GM18870 (cell line): ENCODE measurements around the gene SYT11.
"Not testable (repeated sequence)": the region's sequence is repeated elsewhere in the genome, so short reads cannot be mapped to it uniquely, and the experiment has no call there.

Experiments used
- ATAC-seq: cut with Tn5 transposase; IDR thresholded peaks from one replicate; pipeline ENCODE4 v1.9.1; 2021; ENCODE audit warnings: moderate library complexity; ENCODE audit not compliant: unreplicated experiment

Gene SYT11

DNA sequence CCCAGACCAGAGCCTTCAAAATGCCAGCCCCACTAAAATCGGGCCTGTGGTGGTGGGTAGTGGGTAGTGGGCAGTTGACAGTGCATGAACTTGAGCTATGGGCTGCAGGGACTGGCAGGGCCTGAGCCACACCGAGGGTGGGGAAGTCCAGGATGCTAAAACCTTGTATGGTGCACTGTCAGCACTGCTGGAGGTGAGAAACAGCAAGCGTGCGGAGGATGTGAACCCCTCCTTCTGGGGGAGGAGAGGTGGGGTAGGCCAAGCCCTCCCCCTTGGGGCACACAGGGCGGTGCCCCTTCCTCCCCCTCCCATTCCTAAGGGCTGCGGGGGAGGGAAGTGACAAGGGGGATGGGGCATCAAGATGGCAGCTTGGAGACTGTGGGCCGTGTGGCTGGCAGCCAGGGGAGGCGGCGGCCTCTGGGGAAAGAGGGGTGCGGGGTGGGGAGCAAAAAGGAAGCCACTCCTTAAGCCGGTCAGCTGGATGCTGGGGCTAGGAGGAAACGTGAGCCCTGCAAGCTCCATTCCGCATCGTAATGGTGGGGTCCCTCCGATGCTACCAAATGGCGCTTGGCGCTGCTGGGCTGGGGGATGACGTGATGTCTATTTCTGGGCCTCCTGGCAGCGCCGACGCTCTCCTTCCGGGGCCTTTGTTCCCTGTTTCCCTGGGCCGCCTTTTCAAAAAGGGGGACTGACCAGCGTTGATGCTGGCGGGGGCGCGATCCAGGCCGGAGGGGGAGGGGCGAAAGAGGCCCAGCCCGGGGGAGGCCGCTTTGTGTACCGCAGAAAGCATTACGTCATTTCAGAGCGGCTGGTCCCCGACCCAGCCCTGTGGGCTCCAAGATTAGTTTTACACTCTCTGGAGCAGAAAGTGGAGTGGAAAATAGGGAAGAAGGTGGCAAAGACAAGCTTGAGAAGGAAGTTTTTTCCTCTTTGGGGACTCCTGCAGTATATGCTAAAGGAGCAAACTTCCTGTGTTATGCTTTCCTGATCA lies 809 bp downstream of the SYT11 start:
- no peak for ATAC-seq

GRCh38 chr1:155860970-155861510 lies 1.7 kb downstream of the SYT11 start:
- no peak for ATAC-seq

DNA sequence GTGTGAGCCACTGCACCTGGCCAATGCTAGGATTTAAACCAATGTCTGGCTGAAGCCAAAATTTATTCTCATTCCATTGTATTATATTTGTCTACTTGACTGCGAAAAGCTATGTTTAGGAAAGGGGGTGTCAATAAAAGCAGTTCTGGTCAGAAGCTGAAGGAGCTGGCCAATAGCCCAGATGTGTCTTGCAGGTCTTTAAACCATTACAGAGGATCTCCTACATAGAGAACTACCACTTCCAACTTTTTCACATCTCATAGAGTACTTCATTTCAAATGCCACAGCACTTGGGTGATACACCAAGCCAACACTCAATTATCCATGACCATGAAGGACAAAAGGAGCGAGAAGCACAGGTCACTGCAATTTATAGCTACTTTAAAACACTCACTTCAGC lies 2.5 kb downstream of the SYT11 start:
- ATAC-seq: no peak

GRCh38 chr1:155864393-155864792 lies 5.0 kb downstream of the SYT11 start:
- no peak for ATAC-seq

DNA sequence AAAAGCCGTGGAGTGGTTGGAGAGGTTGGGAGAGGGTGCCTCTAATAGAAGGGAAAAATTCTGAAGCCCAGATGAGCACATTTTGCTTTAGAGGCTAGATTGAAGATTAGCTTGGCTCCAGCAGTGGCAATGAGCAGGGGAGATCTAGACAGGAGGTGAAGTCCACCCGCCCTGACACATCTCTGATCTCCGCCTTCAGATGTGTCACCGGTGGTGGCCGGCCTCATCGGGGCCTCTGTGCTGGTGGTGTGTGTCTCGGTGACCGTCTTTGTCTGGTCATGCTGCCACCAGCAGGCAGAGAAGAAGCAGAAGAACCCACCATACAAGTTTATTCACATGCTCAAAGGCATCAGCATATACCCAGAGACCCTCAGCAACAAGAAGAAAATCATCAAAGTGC lies 8.4 kb downstream of the SYT11 start:
- ATAC-seq: no peak

DNA sequence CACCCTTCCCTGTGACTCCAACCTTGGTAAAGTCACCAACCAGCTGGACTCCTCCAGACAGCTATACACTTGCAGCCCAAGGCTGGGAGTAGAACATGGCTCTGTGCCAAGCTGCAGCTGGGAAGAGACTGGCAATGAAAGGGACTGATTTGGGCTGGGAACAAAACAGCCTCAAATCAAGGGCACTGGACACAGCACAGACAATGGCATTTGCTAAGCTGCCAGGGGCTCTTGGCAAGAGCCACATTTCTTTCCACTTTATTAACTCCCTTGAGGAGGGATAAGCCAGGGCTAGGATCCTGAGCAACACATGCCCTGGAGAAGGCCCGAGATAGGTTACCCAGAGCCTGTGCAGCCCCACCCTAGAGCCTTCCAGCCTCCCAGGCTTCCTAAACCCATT lies 12.0 kb downstream of the SYT11 start:
- no peak for ATAC-seq

DNA sequence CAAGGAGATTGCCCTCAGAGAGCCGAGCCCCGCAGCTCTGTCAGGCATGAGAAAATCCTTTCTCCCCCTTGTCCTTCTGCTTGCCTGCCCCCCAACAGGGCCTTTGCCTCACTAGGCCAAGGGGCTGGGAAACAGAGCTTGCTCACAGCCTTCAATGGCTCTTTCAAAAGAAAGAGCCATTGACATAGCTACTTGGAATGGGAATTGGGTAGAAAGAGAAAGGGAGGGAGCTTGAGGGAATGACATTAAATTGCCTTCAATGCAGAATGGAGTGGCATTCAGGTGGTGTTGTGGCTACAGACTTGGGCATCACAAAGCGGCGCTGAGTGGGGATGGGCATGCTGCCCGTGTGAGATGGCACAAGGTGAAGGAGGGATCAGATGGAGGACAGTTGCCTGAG lies 13.2 kb downstream of the SYT11 start:
- ATAC-seq: no peak

- ATAC-seq: no peak
These were observed 14.5 kb downstream of the SYT11 start for GRCh38 chr1:155873860-155874259.

DNA sequence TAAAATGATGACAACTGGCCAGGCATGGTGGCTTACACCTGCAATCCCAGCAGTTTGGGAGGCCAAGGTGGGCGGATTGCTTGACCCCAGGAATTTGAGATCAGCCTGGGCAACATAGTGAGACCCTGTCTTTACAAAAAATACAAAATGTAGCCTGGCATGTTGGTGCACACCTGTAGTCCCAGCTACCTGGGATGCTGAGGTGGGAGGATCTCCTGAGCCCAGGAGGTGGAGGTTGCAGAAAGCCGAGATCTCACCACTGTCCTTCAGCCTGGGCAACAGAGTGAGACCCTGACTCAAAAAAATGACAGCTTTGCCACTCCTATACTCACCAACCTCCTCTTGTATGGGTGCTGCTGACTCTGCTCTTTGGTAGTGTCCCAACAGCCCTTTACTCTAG lies 18.6 kb downstream of the SYT11 start:
- ATAC-seq: no peak

GRCh38 chr1:155880251-155880650 lies 20.9 kb downstream of the SYT11 start:
- ATAC-seq: no peak

DNA sequence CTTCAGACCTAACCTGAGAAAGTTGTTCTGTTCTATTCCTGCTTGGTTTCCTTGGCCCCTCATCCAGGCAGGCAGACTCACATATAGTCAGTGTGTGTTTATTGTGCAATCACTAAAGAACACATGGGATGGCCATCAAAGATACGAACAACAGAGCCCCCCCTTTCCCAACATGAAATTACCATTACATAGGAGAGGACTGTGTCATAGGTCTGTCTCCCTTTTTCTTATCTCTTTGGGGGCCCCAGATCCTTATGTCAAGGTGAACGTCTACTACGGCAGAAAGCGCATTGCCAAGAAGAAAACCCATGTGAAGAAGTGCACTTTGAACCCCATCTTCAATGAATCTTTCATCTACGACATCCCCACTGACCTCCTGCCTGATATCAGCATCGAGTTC lies 21.6 kb downstream of the SYT11 start:
- ATAC-seq: no peak

- ATAC-seq: no peak
These were observed 22.9 kb downstream of the SYT11 start for GRCh38 chr1:155882235-155882634.

DNA sequence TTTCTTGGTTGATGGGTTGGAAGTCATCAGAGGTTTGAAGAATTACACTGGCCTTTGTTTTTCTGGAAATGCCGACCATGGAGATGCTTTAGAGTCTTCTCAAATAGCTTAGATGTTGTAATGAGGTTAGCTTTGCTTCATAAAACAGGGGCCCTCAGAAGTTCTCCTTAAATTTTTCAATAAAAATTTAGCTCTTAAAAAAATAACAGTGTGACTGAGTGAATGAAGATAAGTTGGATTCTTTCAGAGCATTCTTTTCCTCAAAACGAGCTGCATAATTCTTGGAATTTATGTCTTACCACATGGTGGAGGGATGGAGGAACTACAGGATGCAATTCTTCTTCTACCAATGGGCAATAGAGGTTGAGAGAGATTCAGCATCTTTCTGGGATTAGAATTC lies 23.4 kb downstream of the SYT11 start:
- no peak for ATAC-seq

- ATAC-seq: no peak
These were observed 24.9 kb downstream of the SYT11 start for GRCh38 chr1:155884031-155884960.

DNA sequence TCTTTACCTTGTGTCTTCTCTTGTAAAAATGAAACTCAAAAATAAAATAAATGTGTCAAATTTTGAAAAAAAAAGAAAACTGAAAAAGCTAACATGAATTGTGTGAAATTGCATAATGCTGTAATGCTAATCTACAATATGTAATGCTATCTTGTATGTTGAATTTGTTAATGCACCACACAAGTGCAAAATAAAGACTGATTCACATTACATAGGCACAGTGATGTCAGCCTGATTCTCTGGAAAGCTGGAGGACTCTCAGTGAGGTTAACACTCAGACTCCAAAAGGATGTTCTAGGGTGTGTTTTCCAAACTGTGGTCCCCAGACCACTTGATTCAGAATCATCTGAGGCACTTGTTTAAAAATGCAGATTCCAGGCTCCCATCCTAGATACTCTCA lies 25.6 kb downstream of the SYT11 start:
- ATAC-seq: no peak

DNA sequence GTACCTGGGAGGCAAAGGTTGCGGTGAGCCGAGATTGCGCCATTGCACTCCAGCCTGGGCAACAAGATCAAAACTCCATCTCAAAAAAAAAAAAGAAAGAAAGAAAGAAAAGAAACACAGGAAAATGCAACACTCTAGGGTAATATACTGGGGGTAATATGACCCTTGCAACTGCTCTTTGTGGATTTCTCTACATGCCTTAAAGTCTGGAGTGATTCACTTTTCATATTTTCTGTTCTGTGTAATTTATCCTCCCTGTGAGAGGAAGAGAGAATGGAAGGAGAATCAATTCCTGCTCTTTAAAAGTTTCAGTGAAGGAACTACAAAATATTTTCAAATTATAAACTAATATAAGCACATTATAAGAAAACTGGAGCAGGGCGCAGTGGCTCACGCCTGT lies 29.1 kb downstream of the SYT11 start:
- ATAC-seq: no peak

DNA sequence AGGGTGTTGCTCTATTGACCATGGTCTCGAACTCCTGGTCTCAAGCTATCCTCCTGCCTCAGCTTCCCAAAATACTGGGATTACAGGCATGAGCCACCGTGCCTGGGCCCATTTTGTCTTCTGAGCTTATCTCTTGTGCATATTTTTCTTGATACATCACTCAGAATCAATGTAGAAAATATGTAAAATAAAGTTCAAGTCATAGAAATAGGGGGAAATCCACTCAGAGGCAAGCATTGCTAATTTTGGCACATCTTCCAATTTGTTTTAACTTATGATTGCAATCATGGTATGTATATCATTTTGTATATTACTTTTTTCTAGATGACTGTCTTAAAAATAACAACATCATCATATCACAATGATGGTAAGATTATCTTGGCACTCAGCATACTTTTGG lies 30.2 kb downstream of the SYT11 start:
- no peak for ATAC-seq

GRCh38 chr1:155890251-155890650 lies 30.9 kb downstream of the SYT11 start:
- ATAC-seq: no peak

GRCh38 chr1:155892796-155893195 lies 33.4 kb downstream of the SYT11 start:
- ATAC-seq: no peak

GRCh38 chr1:155893389-155894142 lies 34.2 kb downstream of the SYT11 start:
- no peak for ATAC-seq

DNA sequence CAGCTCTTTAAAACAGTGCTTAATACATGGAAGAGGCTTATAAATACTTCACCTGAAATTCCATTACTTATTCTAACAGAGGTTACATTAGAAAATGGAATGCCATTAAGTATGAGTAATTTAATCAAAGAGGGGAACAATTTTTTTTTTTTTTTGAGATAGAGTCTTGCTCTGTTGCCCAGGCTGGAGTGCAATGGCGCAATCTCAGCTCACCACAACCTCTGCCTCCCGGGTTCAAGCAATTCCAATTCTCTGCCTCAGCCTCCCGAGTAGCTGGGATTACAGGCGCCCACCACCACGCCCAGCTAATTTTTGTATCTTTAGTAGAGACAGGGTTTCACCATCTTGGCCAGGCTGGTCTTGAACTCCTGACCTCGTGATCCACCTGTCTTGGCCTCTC lies 36.2 kb downstream of the SYT11 start:
- ATAC-seq: not testable (repeated sequence)
